ENCODE measurements around the gene GNG14. TPM values are rescaled to one million over a fixed set of nuclear protein-coding genes. Genes with fewer than 3 reads are reported as not detected.

Gene GNG14
- total and polyA plus RNA-seq, 2 experiments from 2014 or later = not detected

- no peaks in the 10 kb centered on the region for H4K20me1 ChIP-seq (ENCODE audit: insufficient read depth, poor library complexity, severe bottlenecking)
- H3K9me2 ChIP-seq (replicated peaks; ENCODE audit: insufficient read depth) = no peaks in the 10 kb centered on the region
- H3K36me3 ChIP-seq (replicated peaks; ENCODE audit: insufficient read depth, low read depth) = no peaks in the 10 kb centered on the region
- H3K4me1 ChIP-seq (ENCODE audit: insufficient read depth) = peaks cover 5% of the 10 kb centered on the region
- no peak overlapping the region for H3K27ac ChIP-seq
- no peak overlapping the region for H3K4me2 ChIP-seq
- TF ChIP-seq EZH2phosphoT487 (IDR thresholded peaks at IDR 0.05; ENCODE audit: low read depth, severe bottlenecking, unreplicated experiment) = no peak
- TF ChIP-seq EZH2 (IDR thresholded peaks at IDR 0.05; ENCODE audit: borderline replicate concordance) = no peak
- no peaks in the 10 kb centered on the region for H3K9me3 ChIP-seq (ENCODE audit: low read depth)
- no peak for DNase-seq (ENCODE audit: low spot score)
- H3K27me3 ChIP-seq = no peaks in the 10 kb centered on the region
- no peaks in the 10 kb centered on the region for H3K79me2 ChIP-seq
- 94% methylated on average over 16 of the region's 16 CpGs for WGBS (ENCODE audit: low lambda C conversion rate, missing lambda C conversion rate)
- no peak overlapping the region for H2AFZ ChIP-seq
- no peak overlapping the region for H3K4me3 ChIP-seq
These were observed 6.8 kb downstream of the GNG14 start for GRCh38 chr19:12694641-12695040.

GRCh38 chr19:12695096-12695495, 7.3 kb downstream of the GNG14 start:
- no peak for TF ChIP-seq EZH2 (IDR thresholded peaks at IDR 0.05; ENCODE audit: borderline replicate concordance)
- no peak for TF ChIP-seq CTCF (IDR thresholded peaks at IDR 0.05; ENCODE audit: poor library complexity)
- no peak for TF ChIP-seq EZH2phosphoT487 (IDR thresholded peaks at IDR 0.05; ENCODE audit: low read depth, severe bottlenecking, unreplicated experiment)
- Histone ChIP-seq H3K4me1 (ENCODE audit: insufficient read depth) (peaks cover 5% of the 10 kb centered on the region), H3K27ac (no peak overlapping the region), H4K20me1 (ENCODE audit: insufficient read depth, poor library complexity, severe bottlenecking) (no peaks in the 10 kb centered on the region), H3K27me3 (no peaks in the 10 kb centered on the region), H3K36me3 (replicated peaks; ENCODE audit: insufficient read depth, low read depth) (no peaks in the 10 kb centered on the region), H3K79me2 (no peaks in the 10 kb centered on the region), H3K9me2 (replicated peaks; ENCODE audit: insufficient read depth) (no peaks in the 10 kb centered on the region), H2AFZ (no peak overlapping the region), H3K9me3 (ENCODE audit: low read depth) (no peaks in the 10 kb centered on the region), H3K4me3 (no peak overlapping the region), H3K4me2 (no peak overlapping the region)
- WGBS (ENCODE audit: low lambda C conversion rate, missing lambda C conversion rate) = 72% methylated on average over 2 of the region's 2 CpGs
- no peak for DNase-seq (ENCODE audit: low spot score)

- Histone ChIP-seq H3K27me3 (no peaks in the 10 kb centered on the region), H3K4me2 (peak overlapping the region; percentile 87), H3K27ac (no peak overlapping the region), H3K4me1 (ENCODE audit: insufficient read depth) (peaks cover 5% of the 10 kb centered on the region), H3K36me3 (replicated peaks; ENCODE audit: insufficient read depth, low read depth) (no peaks in the 10 kb centered on the region), H3K9me2 (replicated peaks; ENCODE audit: insufficient read depth) (no peaks in the 10 kb centered on the region), H2AFZ (no peak overlapping the region), H3K9me3 (ENCODE audit: low read depth) (no peaks in the 10 kb centered on the region), H3K79me2 (no peaks in the 10 kb centered on the region), H3K4me3 (no peak overlapping the region), H4K20me1 (ENCODE audit: insufficient read depth, poor library complexity, severe bottlenecking) (no peaks in the 10 kb centered on the region)
- 92% methylated on average over 1 of the region's 1 CpG for WGBS (ENCODE audit: low lambda C conversion rate, missing lambda C conversion rate)
- TF ChIP-seq CTCF (IDR thresholded peaks at IDR 0.05; ENCODE audit: poor library complexity) = no peak
- TF ChIP-seq EZH2phosphoT487 (IDR thresholded peaks at IDR 0.05; ENCODE audit: low read depth, severe bottlenecking, unreplicated experiment) = no peak
- TF ChIP-seq EZH2 (IDR thresholded peaks at IDR 0.05; ENCODE audit: borderline replicate concordance) = no peak
- no peak for DNase-seq (ENCODE audit: low spot score)
These were observed 7.7 kb downstream of the GNG14 start for GRCh38 chr19:12695514-12695913.

- DNase-seq (ENCODE audit: low spot score) = no peak
- Histone ChIP-seq H3K4me1 (ENCODE audit: insufficient read depth) (peaks cover 5% of the 10 kb centered on the region), H3K79me2 (no peaks in the 10 kb centered on the region), H3K4me2 (peak overlapping the region; percentile 87), H3K4me3 (peak overlapping the region; percentile 25), H3K27ac (no peak overlapping the region), H4K20me1 (ENCODE audit: insufficient read depth, poor library complexity, severe bottlenecking) (no peaks in the 10 kb centered on the region), H3K9me3 (ENCODE audit: low read depth) (no peaks in the 10 kb centered on the region), H3K36me3 (replicated peaks; ENCODE audit: insufficient read depth, low read depth) (no peaks in the 10 kb centered on the region), H3K27me3 (no peaks in the 10 kb centered on the region), H2AFZ (peak overlapping the region; percentile 77), H3K9me2 (replicated peaks; ENCODE audit: insufficient read depth) (no peaks in the 10 kb centered on the region)
- no peak for TF ChIP-seq EZH2 (IDR thresholded peaks at IDR 0.05; ENCODE audit: borderline replicate concordance)
- no peak for TF ChIP-seq EZH2phosphoT487 (IDR thresholded peaks at IDR 0.05; ENCODE audit: low read depth, severe bottlenecking, unreplicated experiment)
- TF ChIP-seq CTCF (IDR thresholded peaks at IDR 0.05; ENCODE audit: poor library complexity) = no peak
- WGBS (ENCODE audit: low lambda C conversion rate, missing lambda C conversion rate) = 10% methylated on average over 26 of the region's 36 CpGs
These were observed 8.2 kb downstream of the GNG14 start for GRCh38 chr19:12695997-12696365.

Measured in hepatocyte (in vitro differentiated cells).